Gastroesophageal sphincter (tissue), 3 donors: ENCODE measurements around the gene IL20RB.

Source experiments
- POLR2A ChIP-seq, 2 donors: fragments of 450-650 bp; IDR thresholded peaks; one replicate each; pipeline ENCODE4 v1.6.1; 2017; ENCODE audit warnings: antibody characterized with exemption in 2 of 2, mild to moderate bottlenecking in 2 of 2, moderate library complexity in 1 of 2
- TF ChIP-seq, protein P1 (sequence below), 4 experiments: fragments of 200-600 bp in 2 of 4; fragments of 450-650 bp in 2 of 4; sonication (generic) in 1 of 4; IDR thresholded peaks; one replicate each; pipeline ENCODE4 v1.5.1; 2017 to 2019; ENCODE audit warnings: antibody characterized with exemption in 4 of 4, mild to moderate bottlenecking in 2 of 4, moderate library complexity in 2 of 4

DNA sequence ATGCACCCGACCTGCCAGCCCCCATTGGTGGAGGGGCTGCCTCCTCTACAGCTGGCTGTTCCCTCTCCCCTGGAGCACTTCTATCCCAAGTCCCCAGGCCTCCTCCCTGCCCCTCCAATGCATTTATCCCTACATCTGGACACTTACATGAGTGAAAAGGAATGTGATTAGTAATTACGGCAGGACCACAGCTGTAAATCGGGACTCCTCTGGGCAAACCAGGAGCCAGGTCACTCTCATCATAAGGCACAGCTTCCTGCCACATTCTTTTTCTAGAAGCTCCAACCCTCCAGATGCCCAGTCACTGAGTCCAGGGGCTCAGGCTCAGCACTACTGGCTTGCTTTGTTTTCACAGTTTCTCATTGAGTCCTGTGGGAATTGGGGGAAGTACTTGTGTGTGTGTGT, 54.3 kb downstream of the IL20RB start:
- TF ChIP-seq, protein P1, sequence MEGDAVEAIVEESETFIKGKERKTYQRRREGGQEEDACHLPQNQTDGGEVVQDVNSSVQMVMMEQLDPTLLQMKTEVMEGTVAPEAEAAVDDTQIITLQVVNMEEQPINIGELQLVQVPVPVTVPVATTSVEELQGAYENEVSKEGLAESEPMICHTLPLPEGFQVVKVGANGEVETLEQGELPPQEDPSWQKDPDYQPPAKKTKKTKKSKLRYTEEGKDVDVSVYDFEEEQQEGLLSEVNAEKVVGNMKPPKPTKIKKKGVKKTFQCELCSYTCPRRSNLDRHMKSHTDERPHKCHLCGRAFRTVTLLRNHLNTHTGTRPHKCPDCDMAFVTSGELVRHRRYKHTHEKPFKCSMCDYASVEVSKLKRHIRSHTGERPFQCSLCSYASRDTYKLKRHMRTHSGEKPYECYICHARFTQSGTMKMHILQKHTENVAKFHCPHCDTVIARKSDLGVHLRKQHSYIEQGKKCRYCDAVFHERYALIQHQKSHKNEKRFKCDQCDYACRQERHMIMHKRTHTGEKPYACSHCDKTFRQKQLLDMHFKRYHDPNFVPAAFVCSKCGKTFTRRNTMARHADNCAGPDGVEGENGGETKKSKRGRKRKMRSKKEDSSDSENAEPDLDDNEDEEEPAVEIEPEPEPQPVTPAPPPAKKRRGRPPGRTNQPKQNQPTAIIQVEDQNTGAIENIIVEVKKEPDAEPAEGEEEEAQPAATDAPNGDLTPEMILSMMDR (IDR thresholded peaks at IDR 0.05), result no peak
- TF ChIP-seq POLR2A (IDR thresholded peaks at IDR 0.05), result no peak
